Activated T-cell treated with anti-CD3 and anti-CD28 coated beads, Interleukin-2, amount 50 U/mL, for 4 hours (primary cell): Measurements from ENCODE around the gene ZBTB16. TPM values are rescaled to one million over a fixed set of nuclear protein-coding genes. Genes with fewer than 3 reads are reported as not detected.

Source experiments
- ATAC-seq, 2 donors: fragments of 200-7000 bp; cut with Tn5 transposase; one replicate each; pipeline ENCODE4 v1.10.0; 2021
- DNase-seq: peaks from one replicate; pipeline ENCODE4 v3.0.0-alpha.2; 2020
- H3K27me3 Mint-ChIP-seq: one replicate; pipeline ENCODE4 v1.8.0; 2021; ENCODE audit warnings: low read depth, mixed read lengths
- H3K36me3 Mint-ChIP-seq: one replicate; pipeline ENCODE4 v1.8.0; 2022; ENCODE audit warnings: mixed read lengths; ENCODE audit not compliant: insufficient read depth
- H3K4me1 Mint-ChIP-seq: one replicate; pipeline ENCODE4 v1.8.0; 2021; ENCODE audit warnings: low read depth, mixed read lengths
- H3K4me3 Mint-ChIP-seq: one replicate; pipeline ENCODE4 v1.8.0; 2021; ENCODE audit warnings: mild to moderate bottlenecking, moderate library complexity, mixed read lengths
- H3K9me3 Mint-ChIP-seq: one replicate; pipeline ENCODE4 v1.8.0; 2021; ENCODE audit warnings: mixed read lengths
- total RNA-seq, 3 donors: library from RNA; stranded (reverse); gene quantifications; one replicate each; pipeline ENCODE4 v1.2.1, GENCODE V29; 2021

The ZBTB16 gene
- total RNA-seq, 3 donors from 2014 or later: 3.4 to 4.4 (median 4.1) TPM

- no peaks in the 10 kb centered on the region for H3K27me3 Mint-ChIP-seq
- no peaks in the 10 kb centered on the region for H3K9me3 Mint-ChIP-seq
- no peaks in the 10 kb centered on the region for H3K36me3 Mint-ChIP-seq
- H3K4me1 Mint-ChIP-seq: peaks cover 43% of the 10 kb centered on the region
- H3K4me3 Mint-ChIP-seq: no peak overlapping the region
- no peak for ATAC-seq
- no peak for DNase-seq
These were observed 94.9 kb downstream of the ZBTB16 start for GRCh38 chr11:114154271-114155047.

- H3K36me3 Mint-ChIP-seq: no peaks in the 10 kb centered on the region
- DNase-seq: no peak
These were observed 95.6 kb downstream of the ZBTB16 start for GRCh38 chr11:114155116-114155515.

GRCh38 chr11:114156131-114156581 lies 96.6 kb downstream of the ZBTB16 start:
- no peak for DNase-seq
- Mint-ChIP-seq H3K27me3 (no peaks in the 10 kb centered on the region), H3K9me3 (no peaks in the 10 kb centered on the region), H3K4me1 (peaks cover 52% of the 10 kb centered on the region), H3K4me3 (no peak overlapping the region), H3K36me3 (no peaks in the 10 kb centered on the region)
- no peak for ATAC-seq

More at GRCh38 chr11:114155116-114155515, 95.6 kb downstream of the ZBTB16 start:
- Mint-ChIP-seq H3K27me3 (no peaks in the 10 kb centered on the region), H3K4me1 (peaks cover 45% of the 10 kb centered on the region), H3K9me3 (no peaks in the 10 kb centered on the region), H3K4me3 (no peak overlapping the region)
- ATAC-seq: no peak

DNA sequence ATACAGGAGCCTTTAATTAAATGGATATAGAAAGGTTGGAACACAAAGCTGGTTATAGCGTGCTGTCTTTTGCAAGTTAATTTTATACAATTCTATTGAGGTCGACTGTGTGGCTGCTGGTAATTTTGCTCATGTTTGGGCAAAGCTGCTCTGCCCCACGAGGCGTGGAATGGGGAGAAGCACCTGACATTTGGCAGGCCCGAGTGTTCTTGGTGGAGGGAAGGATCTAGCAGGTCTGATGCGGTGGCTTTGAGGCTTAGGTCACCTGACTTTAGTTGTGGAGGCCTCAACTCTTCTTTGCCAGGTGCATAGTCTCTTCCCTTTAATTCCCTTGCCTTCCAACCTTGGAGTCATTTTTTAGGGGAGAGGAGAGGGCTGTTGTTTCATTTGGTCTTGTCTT lies 97.3 kb downstream of the ZBTB16 start:
- Mint-ChIP-seq H3K9me3 (no peaks in the 10 kb centered on the region), H3K36me3 (no peaks in the 10 kb centered on the region), H3K27me3 (no peaks in the 10 kb centered on the region), H3K4me3 (no peak overlapping the region), H3K4me1 (peaks cover 58% of the 10 kb centered on the region)
- ATAC-seq: no peak
- no peak for DNase-seq

GRCh38 chr11:114157476-114158050 lies 98.1 kb downstream of the ZBTB16 start:
- no peaks in the 10 kb centered on the region for H3K9me3 Mint-ChIP-seq
- no peak overlapping the region for H3K4me3 Mint-ChIP-seq
- peaks cover 59% of the 10 kb centered on the region for H3K4me1 Mint-ChIP-seq

GRCh38 chr11:114158421-114158820 lies 98.9 kb downstream of the ZBTB16 start:
- Mint-ChIP-seq H3K27me3 (no peaks in the 10 kb centered on the region), H3K4me1 (peaks cover 63% of the 10 kb centered on the region), H3K9me3 (no peaks in the 10 kb centered on the region), H3K4me3 (no peak overlapping the region), H3K36me3 (no peaks in the 10 kb centered on the region)
- no peak for ATAC-seq
- no peak for DNase-seq

More at GRCh38 chr11:114157476-114158050, 98.1 kb downstream of the ZBTB16 start:
- ATAC-seq (no peak), DNase-seq (no peak)
- no peaks in the 10 kb centered on the region for H3K36me3 Mint-ChIP-seq
- H3K27me3 Mint-ChIP-seq: no peaks in the 10 kb centered on the region

DNA sequence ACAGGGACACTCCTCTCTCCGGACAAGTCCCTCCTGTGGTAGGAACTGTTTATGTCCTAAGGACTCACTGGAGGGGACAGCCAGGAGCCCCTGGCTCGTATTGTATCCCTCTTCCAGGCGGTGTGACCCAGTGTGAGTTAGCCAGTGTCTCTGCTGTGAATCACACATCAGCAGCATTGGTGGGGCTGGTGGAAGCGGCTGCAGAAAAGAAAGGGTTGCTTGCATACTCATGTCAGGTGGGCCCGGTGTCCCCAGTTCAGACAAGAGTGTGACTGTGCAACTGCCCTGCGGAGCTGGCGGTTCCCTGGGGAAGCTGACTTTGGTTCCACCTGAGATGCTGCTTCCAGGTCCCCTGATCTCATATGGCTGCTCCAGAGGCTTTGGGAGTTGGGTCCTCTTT lies 99.4 kb downstream of the ZBTB16 start:
- no peak overlapping the region for H3K4me3 Mint-ChIP-seq
- H3K36me3 Mint-ChIP-seq: no peaks in the 10 kb centered on the region
- no peaks in the 10 kb centered on the region for H3K9me3 Mint-ChIP-seq
- no peak for DNase-seq
- no peak for ATAC-seq
- H3K27me3 Mint-ChIP-seq: no peaks in the 10 kb centered on the region
- peaks cover 67% of the 10 kb centered on the region for H3K4me1 Mint-ChIP-seq

- Mint-ChIP-seq H3K4me1 (peaks cover 69% of the 10 kb centered on the region), H3K36me3 (no peaks in the 10 kb centered on the region), H3K4me3 (peak overlapping the region; percentile 65), H3K9me3 (no peaks in the 10 kb centered on the region), H3K27me3 (no peaks in the 10 kb centered on the region)
- ATAC-seq (no peak), DNase-seq (no peak)
These were observed 99.8 kb downstream of the ZBTB16 start for GRCh38 chr11:114159320-114159719.

GRCh38 chr11:114159802-114160632 lies 100.5 kb downstream of the ZBTB16 start:
- Mint-ChIP-seq H3K27me3 (no peaks in the 10 kb centered on the region), H3K36me3 (no peaks in the 10 kb centered on the region), H3K4me3 (peak overlapping the region; percentile 65), H3K4me1 (peaks cover 74% of the 10 kb centered on the region), H3K9me3 (no peaks in the 10 kb centered on the region)
- peak; percentile 92 for ATAC-seq
- peak; percentile 91 for DNase-seq

DNA sequence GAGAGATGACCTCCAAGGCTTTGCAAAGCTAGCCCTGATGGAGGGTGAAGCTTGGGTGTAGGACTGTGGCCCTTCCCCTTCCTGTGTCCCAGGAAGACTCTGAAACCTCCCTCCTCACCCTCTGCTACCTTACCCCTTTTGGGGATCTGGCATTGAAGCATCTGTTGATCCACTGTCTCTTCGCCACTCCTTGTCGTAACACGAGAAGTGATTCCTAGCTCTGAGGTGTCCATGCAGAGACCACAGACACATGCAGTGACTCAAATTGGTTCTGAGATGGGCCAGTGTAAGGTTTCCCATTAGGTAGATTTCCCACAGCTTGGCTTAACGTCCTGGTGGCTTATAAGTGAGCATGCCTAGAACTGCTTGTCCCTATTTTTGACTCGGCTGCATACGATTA lies 101.4 kb downstream of the ZBTB16 start:
- DNase-seq (no peak), ATAC-seq (no peak)
- no peaks in the 10 kb centered on the region for H3K36me3 Mint-ChIP-seq
- H3K4me1 Mint-ChIP-seq: peaks cover 82% of the 10 kb centered on the region
- H3K4me3 Mint-ChIP-seq: no peak overlapping the region
- no peaks in the 10 kb centered on the region for H3K27me3 Mint-ChIP-seq
- H3K9me3 Mint-ChIP-seq: no peaks in the 10 kb centered on the region

- Mint-ChIP-seq H3K27me3 (no peaks in the 10 kb centered on the region), H3K4me1 (peaks cover 88% of the 10 kb centered on the region), H3K36me3 (no peaks in the 10 kb centered on the region), H3K9me3 (no peaks in the 10 kb centered on the region), H3K4me3 (no peak overlapping the region)
- DNase-seq (no peak), ATAC-seq (no peak)
These were observed 102.2 kb downstream of the ZBTB16 start for GRCh38 chr11:114161486-114162250.

- Mint-ChIP-seq H3K4me1 (peaks cover 92% of the 10 kb centered on the region), H3K27me3 (no peaks in the 10 kb centered on the region)
These were observed 103.2 kb downstream of the ZBTB16 start for GRCh38 chr11:114162719-114163123.

GRCh38 chr11:114163229-114163631 lies 103.7 kb downstream of the ZBTB16 start:
- Mint-ChIP-seq H3K4me1 (peaks cover 92% of the 10 kb centered on the region), H3K9me3 (no peaks in the 10 kb centered on the region), H3K27me3 (no peaks in the 10 kb centered on the region), H3K36me3 (no peaks in the 10 kb centered on the region), H3K4me3 (no peak overlapping the region)
- ATAC-seq (no peak), DNase-seq (no peak)

More at GRCh38 chr11:114162719-114163123, 103.2 kb downstream of the ZBTB16 start:
- no peak overlapping the region for H3K4me3 Mint-ChIP-seq
- DNase-seq (no peak), ATAC-seq (no peak)
- no peaks in the 10 kb centered on the region for H3K9me3 Mint-ChIP-seq
- H3K36me3 Mint-ChIP-seq: no peaks in the 10 kb centered on the region
